ENCODE results near the gene HSD3B7. TPM values are rescaled to one million over a fixed set of nuclear protein-coding genes. Genes with fewer than 3 reads are reported as not detected.
A peak's percentile ranks its signal among the peaks of the same experiment; 100 is the strongest.

HSD3B7 gene
- total RNA-seq, 6 experiments from 2014 or later, result 54.6 to 219 (median 86.9) TPM

- intact Hi-C loops (cut with DNase I), result loop anchor here in 1 of 2 donors (10.0 kb wide), 1 partner anchor 436 kb away; no protein-coding TSS in a partner anchor
- ATAC-seq, result peak; percentile 6 to 52 (median 50)
- peaks cover 0 to 59% (median 20%) of the 10 kb centered on the region in 4 donors for H3K4me1 ChIP-seq
- no peaks in the 10 kb centered on the region for H3K27me3 ChIP-seq
- H3K36me3 ChIP-seq, result no peaks in the 10 kb centered on the region
- peak; percentile 34 for TF ChIP-seq POLR2A (IDR thresholded peaks at IDR 0.05)
- TF ChIP-seq, protein P1, sequence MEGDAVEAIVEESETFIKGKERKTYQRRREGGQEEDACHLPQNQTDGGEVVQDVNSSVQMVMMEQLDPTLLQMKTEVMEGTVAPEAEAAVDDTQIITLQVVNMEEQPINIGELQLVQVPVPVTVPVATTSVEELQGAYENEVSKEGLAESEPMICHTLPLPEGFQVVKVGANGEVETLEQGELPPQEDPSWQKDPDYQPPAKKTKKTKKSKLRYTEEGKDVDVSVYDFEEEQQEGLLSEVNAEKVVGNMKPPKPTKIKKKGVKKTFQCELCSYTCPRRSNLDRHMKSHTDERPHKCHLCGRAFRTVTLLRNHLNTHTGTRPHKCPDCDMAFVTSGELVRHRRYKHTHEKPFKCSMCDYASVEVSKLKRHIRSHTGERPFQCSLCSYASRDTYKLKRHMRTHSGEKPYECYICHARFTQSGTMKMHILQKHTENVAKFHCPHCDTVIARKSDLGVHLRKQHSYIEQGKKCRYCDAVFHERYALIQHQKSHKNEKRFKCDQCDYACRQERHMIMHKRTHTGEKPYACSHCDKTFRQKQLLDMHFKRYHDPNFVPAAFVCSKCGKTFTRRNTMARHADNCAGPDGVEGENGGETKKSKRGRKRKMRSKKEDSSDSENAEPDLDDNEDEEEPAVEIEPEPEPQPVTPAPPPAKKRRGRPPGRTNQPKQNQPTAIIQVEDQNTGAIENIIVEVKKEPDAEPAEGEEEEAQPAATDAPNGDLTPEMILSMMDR (IDR thresholded peaks at IDR 0.05), result no peak
- no peak overlapping the region for H3K4me3 ChIP-seq
- WGBS (ENCODE audit: insufficient coverage, low coverage, low lambda C conversion rate, missing lambda C conversion rate), result 17% methylated on average over 1 of the region's 6 CpGs
- peak overlapping the region; percentile 52 to 99 (median 95) for H3K27ac ChIP-seq
- DNase-seq, result peak; percentile 60 to 85 (median 78)
- H3K9me3 ChIP-seq, result no peaks in the 10 kb centered on the region
These were observed 14.1 kb downstream of the HSD3B7 start for GRCh38 chr16:30998852-30999761.

DNA sequence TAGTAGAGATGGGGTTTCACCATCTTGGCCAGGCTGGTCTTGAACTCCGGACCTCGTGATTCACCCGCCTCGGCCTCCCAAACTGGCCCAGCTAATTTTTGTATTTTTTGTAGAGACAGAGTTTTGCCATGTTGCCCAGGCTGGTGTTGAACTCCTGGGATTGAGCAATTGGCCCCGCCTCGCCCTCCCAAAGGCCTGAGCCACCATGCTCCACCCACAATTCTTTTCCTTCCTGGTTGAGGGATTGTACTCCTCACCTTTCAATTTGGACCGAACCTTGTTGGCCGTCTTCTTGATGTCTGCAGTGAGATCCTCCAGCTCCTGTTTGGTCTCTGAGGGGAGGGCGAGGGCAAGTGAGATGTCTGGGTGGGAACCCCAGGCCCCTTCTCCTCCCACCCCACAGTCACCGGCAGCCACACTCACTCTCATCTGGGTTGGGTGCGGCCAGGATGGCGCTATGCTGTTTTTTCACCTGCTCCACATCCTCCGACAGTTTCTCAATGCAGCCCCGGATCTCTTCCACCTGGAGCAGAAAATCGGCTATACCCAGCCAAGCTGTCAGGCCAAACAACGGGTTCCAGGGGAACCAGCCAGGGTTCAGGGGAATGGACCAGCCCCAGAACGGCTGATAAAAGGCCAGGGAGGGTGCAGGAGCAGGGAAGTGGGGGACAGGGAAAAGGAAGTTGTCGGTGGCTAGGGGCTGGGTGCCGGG is 15.8 kb downstream of the HSD3B7 start:
- 74% methylated on average over 12 of the region's 19 CpGs for WGBS (ENCODE audit: insufficient coverage, low coverage, low lambda C conversion rate, missing lambda C conversion rate)
- ATAC-seq, result no peak
- Histone ChIP-seq H3K4me1 (peaks cover 0 to 47% (median 16%) of the 10 kb centered on the region in 4 donors), H3K4me3 (no peak overlapping the region), H3K36me3 (no peaks in the 10 kb centered on the region), H3K27me3 (no peaks in the 10 kb centered on the region), H3K27ac (peak overlapping the region in 1 of 3 donors; percentile 99), H3K9me3 (no peaks in the 10 kb centered on the region)
- DNase-seq, result no peak
- TF ChIP-seq POLR2A (IDR thresholded peaks at IDR 0.05), result no peak
- TF ChIP-seq, protein P1 (IDR thresholded peaks at IDR 0.05), result no peak
- intact Hi-C loops (cut with DNase I), result no loop called here

DNA sequence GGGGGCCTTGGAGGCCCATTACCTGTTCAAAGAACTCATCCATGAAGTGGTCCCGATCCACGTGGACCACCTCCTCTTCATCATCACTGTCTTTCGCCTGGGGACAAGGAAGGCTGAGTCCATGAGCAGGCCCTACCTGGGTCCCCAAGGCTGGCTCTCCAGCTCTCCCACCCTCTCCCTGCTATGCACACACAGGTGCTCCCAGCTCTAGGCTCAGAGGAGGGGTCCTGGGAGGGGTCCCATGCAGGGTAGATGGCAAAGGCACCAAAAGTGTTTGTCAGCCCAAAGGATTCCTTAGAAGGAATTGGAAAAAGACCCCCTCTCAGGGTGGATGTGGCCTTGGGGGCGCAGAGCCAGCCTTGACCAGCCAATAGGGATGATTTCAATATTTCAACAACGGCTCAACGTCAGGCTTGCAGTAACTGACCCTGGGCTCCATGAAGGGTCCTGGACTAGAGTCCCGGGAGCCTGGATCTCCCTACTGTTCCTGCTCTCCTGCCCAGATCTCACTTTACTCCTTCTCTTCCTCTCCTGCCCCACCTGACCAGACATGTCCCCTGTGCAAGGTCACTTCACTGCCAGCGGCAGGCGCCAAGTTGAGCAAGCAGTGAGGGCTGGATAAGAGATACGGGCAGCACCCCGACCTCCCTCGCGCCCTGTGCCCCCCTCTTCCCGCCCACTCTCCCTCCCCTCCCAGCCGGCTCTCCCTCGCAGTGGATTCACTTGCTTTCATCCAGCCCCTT is 16.7 kb downstream of the HSD3B7 start:
- peaks cover 0 to 44% (median 15%) of the 10 kb centered on the region in 4 donors for H3K4me1 ChIP-seq
- H3K9me3 ChIP-seq, result no peaks in the 10 kb centered on the region
- peak in 1 of 3 donors; percentile 77 for DNase-seq
- intact Hi-C loops (cut with DNase I), result no loop called here
- no peak overlapping the region for H3K27ac ChIP-seq
- WGBS (ENCODE audit: insufficient coverage, low coverage, low lambda C conversion rate, missing lambda C conversion rate), result 32% methylated on average over 9 of the region's 16 CpGs
- ATAC-seq, result peak in 2 of 4 donors; percentile 8 to 14
- H3K4me3 ChIP-seq, result no peak overlapping the region
- TF ChIP-seq, protein P1 (IDR thresholded peaks at IDR 0.05), result no peak
- TF ChIP-seq POLR2A (IDR thresholded peaks at IDR 0.05), result no peak
- no peaks in the 10 kb centered on the region for H3K27me3 ChIP-seq
- H3K36me3 ChIP-seq, result no peaks in the 10 kb centered on the region

- peaks cover 0 to 44% (median 15%) of the 10 kb centered on the region in 4 donors for H3K4me1 ChIP-seq
- no peak for ATAC-seq
These were observed 17.3 kb downstream of the HSD3B7 start for GRCh38 chr16:31002250-31002700.

More at GRCh38 chr16:31002250-31002700, 17.3 kb downstream of the HSD3B7 start:
- TF ChIP-seq POLR2A (IDR thresholded peaks at IDR 0.05), result no peak
- TF ChIP-seq, protein P1 (IDR thresholded peaks at IDR 0.05), result no peak
- no peak overlapping the region for H3K4me3 ChIP-seq
- H3K27ac ChIP-seq, result no peak overlapping the region
- H3K36me3 ChIP-seq, result no peaks in the 10 kb centered on the region
- WGBS (ENCODE audit: insufficient coverage, low coverage, low lambda C conversion rate, missing lambda C conversion rate), result 67% methylated on average over 3 of the region's 10 CpGs
- intact Hi-C loops (cut with DNase I), result no loop called here
- no peaks in the 10 kb centered on the region for H3K27me3 ChIP-seq
- no peak for DNase-seq
- no peaks in the 10 kb centered on the region for H3K9me3 ChIP-seq
